GM18507 (cell line): ENCODE measurements around the gene NPR2.

Experiments used
- DNase-seq: peaks from one replicate; pipeline ENCODE4 v3.0.0; 2011; ENCODE audit warnings: low read depth; ENCODE audit not compliant: insufficient read length; ENCODE audit errors: extremely low spot score
- FAIRE-seq: peaks from 2 replicates; lab custom pipeline; 2011; peaks lifted over from hg19 to GRCh38; lab: Jason Lieb, UNC

NPR2 gene

DNA sequence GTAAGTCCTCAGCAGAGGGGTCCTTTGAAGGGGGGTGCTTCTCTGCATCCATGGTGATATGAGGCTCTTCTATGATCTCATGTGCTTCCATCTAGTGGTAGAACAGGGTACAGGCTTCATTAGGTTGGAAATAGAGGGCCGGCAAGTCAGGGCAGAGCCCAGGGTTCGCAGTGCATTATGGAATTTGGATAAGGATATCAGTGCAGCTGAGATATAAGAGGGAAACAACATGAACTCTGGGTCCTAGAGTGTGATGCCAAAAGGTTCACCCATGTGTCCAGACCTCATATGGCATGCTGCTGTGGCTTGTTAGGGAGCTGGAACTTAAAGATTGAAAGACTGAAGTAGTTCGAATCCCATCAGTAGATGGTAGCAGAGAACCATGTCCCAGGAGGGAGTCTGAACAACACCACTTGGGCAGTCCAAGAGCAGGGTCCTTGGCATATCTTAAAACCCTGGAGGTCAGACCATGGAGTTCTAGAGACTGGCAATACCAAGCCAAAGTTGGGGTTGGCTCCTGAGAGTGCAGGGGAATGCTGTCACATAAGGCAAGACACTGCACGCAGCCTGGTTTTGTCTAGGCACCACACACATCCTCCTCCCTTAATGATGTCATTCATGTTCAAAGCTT, 34.8 kb downstream of the NPR2 start:
- DNase-seq (no peak), FAIRE-seq (peak; percentile 71)

DNA sequence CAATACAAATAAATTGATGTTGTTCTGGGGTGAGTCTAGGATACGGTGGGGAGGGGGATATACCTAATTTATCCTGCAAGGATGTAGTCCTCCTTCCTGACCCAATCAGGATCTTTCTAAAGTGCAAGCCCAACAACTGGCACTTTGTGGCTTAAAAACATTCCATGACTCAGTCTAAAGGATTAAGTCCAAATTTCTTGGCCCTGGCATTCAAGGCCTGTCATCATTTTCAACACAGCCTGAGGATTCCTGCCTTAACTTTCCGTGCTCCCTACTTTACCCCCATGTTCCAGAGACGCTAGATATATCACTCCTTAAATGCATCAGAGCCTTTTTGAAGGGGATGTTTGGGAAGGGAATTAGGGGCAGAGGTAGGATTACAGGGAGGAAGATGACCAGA, 36.1 kb downstream of the NPR2 start:
- no peak for DNase-seq
- no peak for FAIRE-seq

DNA sequence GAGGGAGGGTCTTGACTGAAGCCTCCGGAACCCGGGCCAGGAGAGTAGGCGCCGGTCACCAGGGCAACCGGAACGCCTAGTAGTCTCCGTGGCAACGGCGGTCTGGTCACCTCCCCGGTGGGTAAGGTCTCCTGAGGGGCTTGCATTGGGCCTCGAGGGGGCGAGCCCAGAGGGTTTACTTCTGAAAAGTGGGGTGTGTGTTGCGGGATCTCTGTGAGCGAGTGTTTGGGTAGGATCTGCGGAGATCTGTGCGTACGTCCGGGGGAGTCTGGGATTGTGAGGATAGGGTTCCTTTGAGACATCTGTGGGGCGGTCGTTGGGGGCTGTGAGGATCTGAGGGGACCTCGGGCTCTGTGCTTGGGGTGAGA, 37.3 kb downstream of the NPR2 start, which contains the start of gene FAM221B:
TSS of gene FAM221B (minus strand) at position 17 of the 368 bp plus-strand sequence. CDS start 2,571 bp downstream, outside the sequence.
- DNase-seq (no peak), FAIRE-seq (no peak)

DNA sequence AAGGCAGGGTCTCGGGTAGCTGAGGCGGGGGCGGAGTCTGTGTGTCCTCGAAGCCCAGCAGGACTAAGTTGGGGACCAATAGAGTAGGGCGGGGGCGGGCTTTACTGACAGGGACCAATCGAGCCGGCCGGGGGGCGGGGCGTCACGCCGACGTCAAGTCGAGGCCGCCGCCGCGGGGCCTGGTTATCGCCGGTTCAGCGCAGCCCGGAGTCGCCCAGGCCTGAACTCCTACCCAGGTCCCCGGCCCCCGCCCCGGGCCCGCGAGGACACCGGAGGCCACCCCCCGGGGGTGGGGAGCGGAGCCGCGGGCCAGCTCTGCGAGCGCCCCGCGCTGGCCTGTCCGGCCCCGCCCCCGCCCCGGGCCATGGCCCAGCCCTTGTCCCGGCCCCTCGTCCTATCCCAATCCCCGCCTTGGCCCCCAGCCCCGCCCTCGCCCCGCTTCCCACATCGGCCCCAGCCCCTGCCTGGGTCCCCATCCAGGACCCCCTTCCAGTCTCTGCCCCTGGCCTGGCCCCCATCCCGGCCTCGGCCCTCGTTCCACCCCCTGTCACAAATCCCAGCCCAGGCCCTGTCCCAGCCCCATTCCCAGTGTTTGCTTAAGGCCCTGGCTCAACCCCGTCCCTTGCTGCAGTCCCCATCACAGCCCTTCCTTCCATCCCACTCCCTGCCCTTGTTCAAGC, 37.8 kb downstream of the NPR2 start, which contains the start of gene TMEM8B:
TSS of gene TMEM8B (plus strand) at position 145 of the 680 bp plus-strand sequence. CDS start at position 365, 220 bp downstream.
- DNase-seq (peak; percentile 90), FAIRE-seq (peak; percentile 79)

DNA sequence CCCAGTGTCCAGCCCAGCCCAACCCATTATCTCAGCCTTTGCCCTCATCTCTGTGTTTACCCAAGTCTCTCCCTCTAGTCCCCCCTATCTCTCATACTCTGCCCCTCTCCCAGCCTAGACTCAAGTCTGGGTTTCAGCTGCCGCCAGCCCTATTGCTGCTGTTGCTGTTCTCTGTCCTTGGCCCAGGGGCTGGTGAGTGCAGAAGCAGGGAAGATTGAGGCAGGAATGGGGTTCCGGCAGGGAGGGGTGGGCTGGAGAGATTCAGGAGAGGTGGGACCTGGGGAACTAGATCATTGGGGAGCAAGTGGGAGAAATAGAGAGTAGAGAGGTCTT, 38.3 kb downstream of the NPR2 start:
- no peak for FAIRE-seq
- no peak for DNase-seq

DNA sequence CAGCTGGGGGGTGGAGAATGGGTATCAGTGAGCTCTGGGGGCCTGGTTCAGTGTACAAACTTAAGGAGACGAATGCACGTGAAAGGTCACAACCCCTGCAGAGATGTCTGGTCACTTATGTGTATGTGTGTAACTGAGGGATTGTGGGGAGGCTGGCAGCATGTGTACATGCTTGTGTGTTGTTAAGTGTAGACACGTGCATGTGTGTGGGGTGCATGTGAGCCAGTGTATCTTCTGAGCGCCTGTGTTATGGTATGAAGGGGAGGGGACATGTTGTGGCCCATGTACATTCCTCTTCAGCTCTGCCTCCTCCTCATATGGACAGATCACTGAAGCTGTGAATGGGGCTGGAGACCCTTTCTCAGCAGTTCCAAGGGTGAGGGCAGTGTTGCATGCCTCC, 39.6 kb downstream of the NPR2 start:
- FAIRE-seq, result no peak

DNA sequence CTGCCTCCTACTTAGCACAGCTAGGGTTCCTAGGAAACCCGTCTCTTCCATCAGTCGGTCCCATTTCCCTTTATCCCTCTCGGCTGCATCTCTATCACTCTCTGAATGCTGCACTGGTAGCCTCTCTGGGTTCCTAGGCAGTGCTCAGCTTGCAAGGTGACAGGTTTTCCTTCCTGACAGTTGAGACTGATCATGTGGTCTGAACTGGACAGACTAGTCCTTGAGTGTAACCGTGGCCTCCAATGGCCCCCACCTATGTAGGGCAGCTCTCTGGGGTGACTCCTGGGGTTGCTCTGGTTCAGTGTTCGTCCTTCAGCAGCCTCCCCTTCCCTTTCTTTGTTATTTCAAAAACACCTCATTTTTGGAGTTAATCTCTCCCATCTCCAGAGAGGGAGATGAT, 41.4 kb downstream of the NPR2 start:
- FAIRE-seq, result no peak
- DNase-seq, result no peak

More for the DNA sequence above, 39.6 kb downstream of the NPR2 start:
- DNase-seq, result no peak

DNA sequence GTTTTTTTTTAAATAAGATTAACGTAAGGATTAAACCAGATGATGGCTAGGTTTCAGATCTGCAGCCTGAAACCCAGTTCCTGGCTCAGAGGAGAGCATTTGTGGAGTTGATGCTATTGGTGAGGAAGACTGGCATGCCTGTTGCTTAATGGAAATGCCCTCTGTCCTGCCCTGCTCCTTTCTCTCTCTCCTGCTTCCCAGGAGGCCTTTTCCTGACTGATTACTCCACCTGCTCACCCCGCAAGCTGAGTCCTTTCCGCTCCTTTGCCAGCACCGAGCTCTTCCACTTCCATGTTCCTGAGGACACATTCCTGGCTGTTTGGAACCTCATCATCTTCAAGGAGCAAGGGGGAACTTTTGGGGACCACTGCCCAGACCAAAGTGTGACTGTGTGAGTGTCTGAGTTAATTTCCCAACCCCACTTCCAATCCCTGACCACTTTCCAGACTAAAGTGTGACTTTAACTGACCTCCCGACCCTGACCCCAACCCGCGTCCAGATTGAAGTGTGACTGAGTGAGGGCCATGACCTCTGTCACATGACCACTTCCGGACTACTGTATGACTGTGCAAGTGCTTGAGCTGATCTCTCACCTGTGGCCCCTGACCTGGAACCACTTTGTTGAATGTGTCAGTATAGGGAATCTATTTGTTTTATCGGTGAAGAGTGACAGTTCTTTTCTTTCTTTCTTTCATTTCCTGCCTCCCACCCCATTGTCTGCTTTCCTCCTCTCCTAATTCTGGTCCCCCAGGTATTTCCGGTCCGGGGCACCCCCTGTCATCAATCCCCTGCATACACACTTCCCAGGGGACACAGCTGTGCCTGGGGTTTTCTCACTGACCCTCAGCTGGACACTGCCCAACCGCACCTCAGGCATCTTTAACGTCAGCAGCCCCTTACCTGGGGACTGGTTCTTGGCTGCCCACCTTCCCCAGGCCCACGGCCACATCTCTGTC, 43.1 kb downstream of the NPR2 start:
- DNase-seq (no peak), FAIRE-seq (peak; percentile 24)

DNA sequence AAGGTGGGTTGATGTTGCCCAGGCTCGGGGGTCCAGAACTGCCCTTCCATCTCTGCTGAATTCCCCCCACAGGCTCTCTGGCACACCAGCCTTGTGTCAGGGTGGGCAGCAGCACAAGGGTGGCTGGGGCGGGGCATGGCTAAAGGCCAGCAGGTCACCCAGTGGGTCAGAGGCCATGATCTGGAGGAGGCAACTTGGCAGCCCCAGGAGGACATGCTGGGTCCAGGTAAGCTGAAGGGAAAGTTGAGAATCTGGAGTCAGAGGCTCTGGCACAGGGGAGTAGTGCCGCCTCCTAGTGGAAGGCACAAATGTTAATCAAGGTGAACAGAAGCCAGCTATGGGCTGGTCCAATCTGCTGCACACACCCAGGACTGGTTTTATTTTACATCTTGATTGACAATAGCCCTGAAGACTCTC, 43.8 kb downstream of the NPR2 start:
- DNase-seq (no peak), FAIRE-seq (peak; percentile 69)

DNA sequence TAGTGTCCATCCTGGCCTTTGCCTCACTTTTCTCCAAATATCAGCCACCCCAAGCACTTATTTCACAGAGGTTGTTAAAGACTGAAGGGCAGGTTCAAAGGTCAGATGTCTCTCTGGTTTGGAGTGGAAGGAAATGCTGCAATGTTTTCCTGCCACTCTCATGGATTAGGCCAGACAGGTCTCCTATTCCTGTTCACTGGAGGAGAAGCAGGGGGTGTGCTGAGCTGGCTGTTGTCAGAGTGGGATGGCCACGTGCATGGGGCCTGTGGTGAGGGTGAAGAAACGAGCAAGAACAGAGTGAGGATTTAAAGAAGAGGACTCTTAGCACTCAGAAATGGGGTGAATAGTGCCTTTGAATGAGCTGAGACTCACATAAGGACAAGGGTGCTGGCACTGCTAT, 44.4 kb downstream of the NPR2 start:
- FAIRE-seq (peak; percentile 44), DNase-seq (no peak)

DNA sequence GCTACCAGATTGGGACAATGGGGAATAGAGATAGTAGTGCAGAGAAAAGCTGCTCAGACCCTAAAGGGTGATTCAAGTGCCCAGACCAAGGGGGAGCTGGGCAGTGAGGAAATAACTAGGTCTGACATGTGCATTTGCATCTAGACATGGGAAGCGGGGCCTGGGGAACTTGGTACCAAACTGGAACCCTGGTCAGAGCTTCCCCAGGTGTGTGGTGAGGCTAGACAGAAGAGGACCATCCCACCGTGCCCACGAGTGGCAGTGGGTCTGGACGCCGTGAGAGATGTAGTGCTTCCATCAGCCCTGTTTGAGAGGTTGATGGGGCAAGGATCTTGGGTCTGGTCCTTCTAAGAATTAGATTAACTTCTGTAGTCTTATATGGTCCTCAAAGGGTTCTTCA, 45.2 kb downstream of the NPR2 start:
- no peak for FAIRE-seq
- DNase-seq, result no peak

DNA sequence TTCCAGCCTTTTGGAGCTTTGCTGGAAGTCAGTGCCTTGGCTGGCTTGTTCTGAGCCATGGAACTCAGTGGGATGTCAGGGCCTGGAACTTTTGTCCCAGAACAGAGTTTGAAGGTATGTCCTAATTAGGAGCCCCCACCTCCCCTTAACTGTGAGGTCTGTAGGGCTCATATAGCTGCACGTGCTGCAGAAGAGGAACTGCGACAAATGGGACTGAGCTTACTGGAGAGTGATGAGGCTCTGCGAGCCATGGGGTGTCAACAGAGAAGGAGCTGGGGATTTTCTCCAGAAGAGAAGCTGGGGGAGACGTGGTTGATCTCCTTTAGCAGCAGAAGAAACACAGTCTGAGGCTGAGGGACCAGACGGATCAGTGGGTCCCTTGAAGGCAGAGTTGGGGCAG, 48.5 kb downstream of the NPR2 start:
- FAIRE-seq, result no peak

DNA sequence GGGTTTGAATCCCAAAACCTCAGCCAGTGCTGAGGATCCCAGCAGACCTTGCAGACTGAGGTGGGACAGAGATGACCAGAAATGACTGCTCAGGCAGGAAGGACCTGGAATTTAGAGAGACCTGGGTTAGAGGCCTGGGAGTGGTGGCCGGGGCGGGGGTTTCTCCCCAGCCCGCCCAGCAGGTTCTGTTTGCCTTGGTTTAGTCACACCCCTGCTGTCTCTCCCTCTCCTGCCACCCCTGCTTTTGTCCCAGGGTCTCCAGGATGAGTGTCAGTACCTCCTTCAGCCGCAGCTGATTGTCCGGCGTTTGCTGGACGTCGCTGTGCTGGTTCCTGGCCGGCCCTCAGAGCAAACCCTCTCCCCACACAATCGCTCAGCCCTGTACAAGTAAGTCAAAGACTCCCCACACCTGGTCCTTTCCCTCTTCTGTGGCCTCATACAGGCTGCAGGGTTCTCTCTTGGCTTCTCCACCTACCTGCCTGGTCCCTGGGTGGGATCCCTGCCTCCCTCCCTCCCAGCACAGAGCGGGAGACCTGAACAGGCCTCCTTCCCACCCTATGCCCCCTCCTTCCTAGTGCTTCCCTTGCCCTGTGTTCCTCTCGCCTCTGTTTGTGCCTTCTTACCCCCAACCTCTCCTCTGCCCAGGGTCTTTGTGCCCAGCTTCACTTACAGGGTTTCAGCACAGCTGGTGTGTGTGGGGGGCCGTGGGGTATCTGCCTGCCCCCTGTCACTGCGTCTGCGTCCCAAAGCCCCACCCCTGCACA, 49.7 kb downstream of the NPR2 start:
- FAIRE-seq (no peak), DNase-seq (no peak)

More for the DNA sequence above, 48.5 kb downstream of the NPR2 start:
- no peak for DNase-seq

DNA sequence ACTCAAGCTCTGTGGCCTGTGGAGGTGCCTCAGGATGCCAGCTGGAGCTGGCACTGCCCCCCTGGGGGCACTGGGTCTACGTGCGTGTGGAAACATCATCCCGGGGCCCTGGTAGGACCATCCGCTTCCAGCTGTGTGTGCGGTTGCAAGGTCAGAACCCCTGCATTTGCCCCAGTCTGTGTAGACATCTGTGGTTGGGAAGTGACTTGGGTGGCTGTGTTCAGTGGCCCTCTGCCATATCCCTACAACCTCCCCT, 50.2 kb downstream of the NPR2 start:
- no peak for FAIRE-seq

DNA sequence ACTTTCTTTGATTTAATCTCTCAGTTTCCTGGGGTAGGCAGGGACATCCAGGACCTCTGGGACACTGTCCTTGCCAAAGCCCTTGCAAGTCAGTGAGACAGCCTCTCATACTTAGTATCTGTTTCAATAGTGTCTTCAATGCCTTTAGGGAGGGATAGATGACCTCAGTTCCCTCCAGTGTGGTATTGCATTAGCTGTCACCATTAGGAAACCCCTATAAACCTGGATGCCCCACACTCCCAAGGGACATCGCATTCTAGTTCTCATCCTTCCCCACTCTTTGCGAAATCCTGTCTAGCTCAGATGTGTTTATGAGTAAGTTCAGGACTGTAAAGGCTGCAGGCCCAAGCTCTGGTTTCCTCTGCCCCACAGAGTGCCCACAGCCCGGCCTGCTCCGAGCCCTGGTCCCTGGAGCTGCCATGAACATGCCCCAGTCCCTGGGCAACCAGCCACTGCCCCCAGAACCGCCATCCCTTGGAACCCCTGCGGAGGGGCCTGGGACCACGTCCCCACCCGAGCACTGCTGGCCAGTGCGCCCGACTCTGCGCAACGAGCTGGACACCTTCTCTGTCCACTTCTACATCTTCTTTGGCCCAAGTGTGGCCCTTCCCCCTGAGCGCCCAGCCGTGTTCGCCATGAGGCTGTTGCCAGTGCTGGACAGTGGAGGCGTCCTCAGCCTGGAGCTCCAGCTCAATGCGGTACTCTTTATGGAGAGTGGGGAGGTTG, 50.8 kb downstream of the NPR2 start:
- no peak for DNase-seq
- no peak for FAIRE-seq

More for the DNA sequence above, 50.2 kb downstream of the NPR2 start:
- DNase-seq, result no peak

DNA sequence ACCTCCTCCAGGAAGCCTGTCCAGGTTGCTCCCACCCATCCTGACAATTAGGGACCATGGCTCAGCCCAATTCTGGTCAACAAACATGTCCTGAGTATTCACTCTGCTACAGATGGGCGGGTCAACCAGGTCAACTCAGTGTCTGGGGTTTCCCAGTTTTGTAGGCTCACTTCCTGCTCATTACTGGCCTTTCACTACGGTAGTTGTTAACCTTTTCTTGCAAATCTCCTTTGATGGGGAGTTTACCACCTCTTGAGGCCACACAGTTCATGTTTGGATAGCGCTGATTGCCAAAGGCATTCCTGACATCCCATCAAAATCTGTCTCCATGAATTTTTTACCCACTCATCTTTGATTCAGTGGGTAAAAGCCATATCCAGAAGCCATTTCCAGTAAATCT, 51.4 kb downstream of the NPR2 start:
- DNase-seq (peak; percentile 42), FAIRE-seq (peak; percentile 92)

DNA sequence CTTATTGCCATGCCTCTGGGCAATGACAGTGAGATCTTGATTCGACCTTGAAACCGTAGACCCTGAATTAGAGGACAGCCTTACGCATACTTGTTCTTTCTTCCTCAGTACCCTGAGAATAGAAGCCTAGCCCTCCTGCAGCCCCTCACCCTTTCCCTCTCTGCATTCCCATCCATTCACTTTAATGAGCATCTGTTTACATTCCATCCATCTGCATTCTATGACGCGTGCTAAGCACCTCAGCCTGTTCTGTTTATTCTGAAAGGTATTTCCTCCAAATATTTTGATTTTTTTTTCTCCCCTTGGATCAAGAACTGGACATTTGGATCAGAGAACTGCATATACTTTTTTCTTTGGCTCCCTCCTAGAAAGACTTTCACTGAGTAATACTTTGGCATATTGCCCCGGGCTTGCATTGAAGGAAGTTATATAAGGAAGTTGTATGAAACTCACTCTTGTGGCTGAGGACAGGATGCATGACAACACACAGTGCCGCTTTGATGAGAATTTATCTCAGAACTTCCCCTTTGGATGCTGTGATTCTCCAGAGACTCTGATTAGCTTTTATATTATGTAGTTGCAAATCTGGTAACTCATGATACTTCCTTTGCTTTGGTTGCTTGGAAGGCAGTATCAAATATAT, 53.4 kb downstream of the NPR2 start:
- peak; percentile 79 for FAIRE-seq
- DNase-seq, result no peak

DNA sequence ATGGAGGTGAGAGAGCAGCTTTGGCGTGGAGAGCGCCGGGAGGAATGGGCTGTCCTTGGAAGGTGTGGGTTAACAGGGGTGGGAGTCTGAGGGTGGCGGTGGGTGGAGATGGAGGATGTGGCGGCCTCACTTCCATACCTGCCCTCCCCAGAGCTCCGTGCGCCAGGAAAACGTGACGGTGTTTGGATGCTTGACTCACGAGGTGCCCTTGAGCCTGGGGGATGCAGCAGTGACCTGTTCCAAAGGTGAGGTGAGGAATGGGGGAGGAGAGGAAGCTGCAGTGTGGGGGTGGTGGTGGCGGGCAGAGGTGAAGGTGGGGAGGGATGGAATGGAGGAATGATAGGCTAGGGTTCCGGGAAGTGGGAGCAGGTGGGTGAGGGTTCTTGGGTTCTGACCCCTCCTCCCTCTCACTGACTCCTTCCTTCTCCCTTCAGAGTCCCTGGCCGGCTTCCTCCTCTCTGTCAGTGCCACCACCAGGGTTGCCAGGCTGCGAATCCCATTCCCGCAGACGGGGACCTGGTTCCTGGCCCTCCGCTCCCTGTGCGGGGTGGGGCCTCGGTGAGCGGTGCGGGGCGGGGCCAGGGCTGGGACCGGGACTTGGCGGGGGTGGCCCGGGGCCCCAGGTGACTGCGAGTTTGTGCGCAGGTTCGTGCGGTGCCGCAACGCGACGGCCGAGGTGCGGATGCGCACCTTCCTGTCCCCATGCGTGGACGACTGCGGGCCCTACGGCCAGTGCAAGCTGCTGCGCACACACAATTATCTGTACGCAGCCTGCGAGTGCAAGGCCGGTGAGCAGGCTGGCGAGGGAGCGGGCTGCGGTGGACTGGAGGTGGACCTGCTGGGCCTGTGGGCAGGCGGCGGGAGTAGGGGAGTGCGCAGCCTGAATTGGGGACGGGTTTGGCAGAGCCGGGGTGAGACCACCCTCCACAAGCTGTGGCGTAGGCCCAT, 54.7 kb downstream of the NPR2 start:
- no peak for DNase-seq
- no peak for FAIRE-seq
